Mononuclear cell (primary cell): ENCODE results near the gene MYO1D. TPM values are rescaled to one million over a fixed set of nuclear protein-coding genes. Genes with fewer than 3 reads are reported as not detected.
"Not testable (repeated sequence)": the region's sequence is repeated elsewhere in the genome, so short reads cannot be mapped to it uniquely, and the experiment has no call there.

Experiments used
- H3K27me3 ChIP-seq: 2 replicates; pipeline ENCODE4 v1.6.0; 2011; ENCODE audit warnings: low read length, control low read depth; ENCODE audit not compliant: insufficient read depth
- H3K4me1 ChIP-seq: 2 replicates; pipeline ENCODE4 v1.5.1; 2011; ENCODE audit warnings: mild to moderate bottlenecking, low read length, control low read depth; ENCODE audit not compliant: insufficient read depth
- H3K4me3 ChIP-seq: 2 replicates; pipeline ENCODE4 v1.5.1; 2011; ENCODE audit warnings: mild to moderate bottlenecking, low read length, moderate library complexity
- H3K9me3 ChIP-seq: 2 replicates; pipeline ENCODE4 v1.5.1; 2011; ENCODE audit warnings: low read depth, mild to moderate bottlenecking, control low read depth, low read length
- total RNA-seq: library from RNA; depleted of rRNA; stranded (reverse); fragments of >200 nt; gene quantifications from one replicate; pipeline ENCODE4 v1.2.3, GENCODE V29; 2012

The MYO1D gene
- total RNA-seq, 1 donor, result 5.7 TPM

DNA sequence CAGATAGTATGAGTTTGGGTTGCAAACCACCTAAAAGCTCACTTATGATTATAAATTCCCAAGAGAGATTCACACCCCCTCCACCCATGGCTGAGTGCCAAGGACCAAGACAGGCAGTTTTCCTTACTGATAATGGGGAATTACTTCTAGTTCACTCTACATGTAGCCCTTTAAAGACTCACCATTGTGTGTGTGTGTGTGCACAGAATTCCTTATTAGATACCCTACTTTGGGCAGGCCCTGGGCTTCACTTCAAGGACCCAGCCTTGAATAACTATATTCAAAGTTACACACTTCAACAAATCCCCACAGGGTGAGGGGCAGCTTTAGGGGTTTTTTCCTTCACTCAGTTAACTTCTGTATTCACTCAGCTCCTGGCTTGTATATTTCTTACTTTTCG, 143.5 kb downstream of the MYO1D start:
- Histone ChIP-seq H3K4me3 (no peak overlapping the region), H3K9me3 (no peaks in the 10 kb centered on the region), H3K27me3 (no peaks in the 10 kb centered on the region), H3K4me1 (no peaks in the 10 kb centered on the region)

GRCh38 chr17:32732900-32733299, 144.0 kb downstream of the MYO1D start:
- no peaks in the 10 kb centered on the region for H3K4me1 ChIP-seq
- H3K9me3 ChIP-seq, result no peaks in the 10 kb centered on the region
- no peaks in the 10 kb centered on the region for H3K27me3 ChIP-seq
- no peak overlapping the region for H3K4me3 ChIP-seq

DNA sequence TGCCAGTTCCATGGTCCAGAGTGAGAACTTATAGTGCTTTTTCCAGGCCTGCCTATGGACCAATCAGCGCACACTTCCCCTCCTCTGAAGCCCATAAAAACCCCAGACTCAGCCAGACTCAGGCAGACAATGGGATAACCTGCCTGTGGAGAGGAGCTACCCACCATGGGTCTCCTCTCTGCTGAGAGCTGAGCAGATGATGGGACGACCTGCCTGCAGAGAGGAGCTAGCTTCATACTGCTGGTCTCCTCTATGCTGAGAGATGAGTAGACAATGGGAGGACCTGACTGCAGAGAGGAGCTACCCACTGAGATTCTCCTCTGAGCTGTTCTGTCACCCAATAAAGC, 144.7 kb downstream of the MYO1D start:
- Histone ChIP-seq H3K27me3 (no peaks in the 10 kb centered on the region), H3K4me3 (no peak overlapping the region), H3K9me3 (no peaks in the 10 kb centered on the region), H3K4me1 (no peaks in the 10 kb centered on the region)

DNA sequence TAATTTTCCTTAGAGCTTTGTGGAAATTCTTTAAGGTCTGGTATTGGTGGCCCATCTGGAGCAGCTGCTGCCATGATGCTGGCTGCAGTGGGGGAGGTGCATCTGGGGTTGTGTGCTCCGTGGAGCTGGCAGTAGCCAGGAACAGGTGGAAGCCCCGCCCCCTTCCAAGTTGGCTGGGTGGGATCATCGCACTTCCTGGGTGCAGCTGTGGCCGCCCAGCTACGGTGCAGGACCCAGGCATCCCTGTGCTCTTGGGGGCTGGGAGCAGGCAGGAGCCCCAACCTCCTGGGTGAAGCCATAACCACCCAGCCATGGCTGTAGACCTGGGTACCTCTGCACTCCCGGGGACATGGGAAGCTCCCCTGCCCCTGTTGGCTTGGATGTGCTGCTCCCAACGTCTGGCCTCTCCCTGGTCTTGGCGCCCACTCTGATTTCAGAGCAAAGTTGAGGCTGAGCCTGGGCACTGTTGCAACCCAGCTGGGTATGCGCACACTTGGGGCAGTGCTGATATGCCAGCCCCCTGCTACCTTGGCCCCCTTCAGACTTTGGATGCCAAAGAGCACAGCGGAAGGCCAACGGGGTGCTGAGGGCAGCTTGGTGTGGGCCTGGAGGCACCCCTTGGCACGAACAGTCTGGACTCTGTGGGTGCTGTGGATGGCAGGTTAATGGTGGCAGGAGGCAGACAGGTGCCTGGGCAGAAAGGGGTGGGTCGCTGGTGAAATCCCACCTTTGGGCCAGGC, 145.2 kb downstream of the MYO1D start:
- H3K4me3 ChIP-seq, result no peak overlapping the region

GRCh38 chr17:32727681-32728080, 149.2 kb downstream of the MYO1D start:
- no peaks in the 10 kb centered on the region for H3K9me3 ChIP-seq
- H3K4me1 ChIP-seq, result no peaks in the 10 kb centered on the region

More for the DNA sequence above, 145.2 kb downstream of the MYO1D start:
- Histone ChIP-seq H3K4me1 (no peaks in the 10 kb centered on the region), H3K27me3 (no peaks in the 10 kb centered on the region), H3K9me3 (no peaks in the 10 kb centered on the region)

DNA sequence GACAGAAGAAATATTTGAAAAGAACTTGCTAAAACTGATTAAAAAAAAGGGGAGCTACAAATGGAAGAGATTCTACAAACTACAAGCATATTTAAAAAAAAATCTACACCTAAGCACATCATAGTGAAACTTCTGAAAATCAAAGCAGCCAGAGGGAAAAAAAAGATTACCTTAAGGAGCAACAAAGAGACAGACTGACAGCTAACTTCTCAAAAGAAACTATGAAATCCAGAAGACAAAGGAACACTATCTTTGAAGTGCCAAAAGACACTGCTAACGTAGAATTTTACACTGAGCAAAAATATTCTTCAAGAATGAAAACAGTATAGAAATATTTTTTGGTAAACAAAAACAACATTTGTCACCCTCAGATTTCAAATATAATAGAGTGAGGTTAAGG, 151.2 kb downstream of the MYO1D start:
- Histone ChIP-seq H3K9me3 (no peaks in the 10 kb centered on the region), H3K4me1 (no peaks in the 10 kb centered on the region), H3K4me3 (no peak overlapping the region), H3K27me3 (no peaks in the 10 kb centered on the region)

More at GRCh38 chr17:32727681-32728080, 149.2 kb downstream of the MYO1D start:
- Histone ChIP-seq H3K27me3 (no peaks in the 10 kb centered on the region), H3K4me3 (no peak overlapping the region)

GRCh38 chr17:32723310-32723955, 153.5 kb downstream of the MYO1D start:
- no peaks in the 10 kb centered on the region for H3K4me1 ChIP-seq
- no peaks in the 10 kb centered on the region for H3K27me3 ChIP-seq
- H3K4me3 ChIP-seq, result no peak overlapping the region
- H3K9me3 ChIP-seq, result no peaks in the 10 kb centered on the region

DNA sequence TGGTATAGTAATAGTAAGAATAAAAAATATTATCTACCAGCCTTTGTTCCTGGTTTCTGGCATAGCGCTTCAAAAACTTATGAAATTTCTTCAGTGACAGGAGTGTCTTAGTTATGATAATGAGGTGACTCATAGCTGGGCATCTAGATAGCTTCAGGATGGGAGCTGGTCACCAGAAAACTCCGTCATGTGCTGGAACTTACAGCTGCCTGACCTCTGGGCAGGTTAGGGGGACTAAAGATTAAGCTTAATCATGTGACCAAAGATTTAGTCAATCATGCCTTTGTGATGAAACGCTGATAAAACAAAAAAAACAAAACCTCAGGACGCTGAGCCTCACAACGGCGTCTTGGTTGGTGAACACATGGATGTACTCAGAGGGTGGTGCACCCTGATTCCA, 154.2 kb downstream of the MYO1D start:
- no peak overlapping the region for H3K4me3 ChIP-seq
- no peaks in the 10 kb centered on the region for H3K27me3 ChIP-seq
- H3K4me1 ChIP-seq, result no peaks in the 10 kb centered on the region
- no peaks in the 10 kb centered on the region for H3K9me3 ChIP-seq

DNA sequence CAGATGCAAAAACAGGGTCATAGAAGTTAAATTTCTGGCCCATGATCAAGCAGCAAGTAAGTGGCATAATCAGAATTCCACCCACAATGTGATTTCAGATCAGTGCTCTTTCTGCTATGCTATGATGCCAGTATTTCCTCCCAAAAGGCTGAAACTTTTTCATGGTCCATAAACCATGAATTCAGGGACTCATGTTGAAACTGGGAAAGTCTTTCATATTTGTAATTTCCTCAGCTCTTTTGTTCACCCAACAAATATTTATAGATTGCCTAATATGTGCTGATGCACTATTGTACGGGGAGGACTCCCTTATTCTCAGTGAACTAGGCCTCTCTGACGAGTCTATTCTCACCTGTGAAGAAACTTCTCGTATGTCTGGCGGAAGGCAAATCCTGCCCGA, 156.3 kb downstream of the MYO1D start:
- H3K4me1 ChIP-seq, result no peaks in the 10 kb centered on the region
- no peaks in the 10 kb centered on the region for H3K27me3 ChIP-seq
- H3K4me3 ChIP-seq, result no peak overlapping the region
- no peaks in the 10 kb centered on the region for H3K9me3 ChIP-seq

DNA sequence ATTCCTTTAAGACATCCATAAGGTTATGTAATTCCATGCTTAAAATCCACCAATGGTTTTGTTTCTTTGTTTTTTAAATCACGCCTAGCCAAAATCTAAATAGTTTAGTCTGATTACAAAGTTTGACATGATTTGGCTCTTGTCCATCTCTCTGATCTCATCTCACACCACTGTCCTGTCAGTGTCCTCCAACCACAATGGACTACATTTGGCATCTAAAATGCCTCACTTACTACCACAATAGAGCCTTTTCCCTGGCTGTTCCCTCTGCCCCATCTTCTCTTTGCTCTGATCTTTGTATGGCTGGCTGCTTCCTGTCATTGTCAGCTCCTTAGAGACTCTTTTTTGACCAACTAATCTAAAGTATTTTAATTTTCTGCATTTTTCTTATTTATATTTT, 157.2 kb downstream of the MYO1D start:
- Histone ChIP-seq H3K9me3 (no peaks in the 10 kb centered on the region), H3K4me3 (no peak overlapping the region), H3K4me1 (no peaks in the 10 kb centered on the region), H3K27me3 (no peaks in the 10 kb centered on the region)

DNA sequence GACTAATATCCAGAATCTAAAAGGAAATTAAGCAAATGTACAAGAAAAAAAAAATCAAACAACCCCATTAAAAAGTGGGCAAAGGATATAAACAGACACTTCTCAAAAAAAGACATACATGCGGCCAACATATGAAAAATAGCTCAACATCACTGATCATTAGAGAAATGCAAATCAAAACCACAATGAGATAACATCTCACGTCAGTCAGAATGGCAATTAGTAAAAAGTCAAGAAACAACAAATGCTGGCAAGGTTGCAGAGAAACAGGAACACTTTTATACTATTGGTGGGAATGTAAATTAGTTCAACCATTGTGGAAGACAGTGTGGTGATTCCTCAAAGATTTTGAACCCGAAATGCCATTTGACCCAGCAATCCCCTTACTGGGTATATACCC, 162.0 kb downstream of the MYO1D start:
- H3K9me3 ChIP-seq, H3K4me1 ChIP-seq, H3K27me3 ChIP-seq, H3K4me3 ChIP-seq: not testable (repeated sequence)

DNA sequence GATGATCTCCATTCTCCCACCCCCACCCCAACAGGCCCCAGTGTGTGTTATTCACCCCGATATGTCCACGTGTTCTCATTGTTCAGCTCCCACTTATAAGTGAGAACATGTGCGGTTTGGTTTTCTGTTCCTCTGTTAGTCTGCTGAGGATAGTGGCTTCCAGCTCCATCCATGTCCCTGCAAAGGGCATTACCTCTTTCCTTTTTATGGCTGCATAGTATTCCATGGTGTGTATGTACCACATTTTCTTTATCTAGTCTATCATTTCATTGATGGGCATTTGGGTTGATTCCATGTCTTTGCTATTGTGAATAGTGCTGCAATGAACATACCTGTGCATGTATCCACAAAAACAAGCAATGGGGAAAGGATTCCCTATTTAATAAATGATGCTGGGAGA, 162.7 kb downstream of the MYO1D start:
- H3K9me3 ChIP-seq, H3K4me1 ChIP-seq, H3K27me3 ChIP-seq, H3K4me3 ChIP-seq: not testable (repeated sequence)

DNA sequence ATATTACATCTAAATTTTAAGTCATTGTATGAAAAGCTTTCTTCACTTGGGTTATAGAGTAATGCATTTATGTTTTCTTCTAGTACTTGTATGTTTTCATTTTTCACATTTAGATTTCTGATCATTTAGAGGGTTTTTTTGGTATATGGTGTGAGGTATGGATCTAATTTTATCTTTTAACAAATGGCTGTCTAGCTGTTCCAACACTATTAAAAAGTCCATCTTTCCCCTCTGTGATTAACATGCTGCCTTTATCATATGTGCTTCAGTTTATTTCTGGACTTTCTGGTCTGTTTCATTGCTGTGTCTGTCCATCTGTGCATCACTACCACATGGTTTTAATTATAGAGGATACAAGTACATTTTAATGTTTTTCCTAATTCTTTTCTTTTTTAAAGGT, 163.8 kb downstream of the MYO1D start:
- H3K9me3 ChIP-seq, result no peaks in the 10 kb centered on the region
- H3K4me1 ChIP-seq, result no peaks in the 10 kb centered on the region
- H3K27me3 ChIP-seq, result no peaks in the 10 kb centered on the region
- H3K4me3 ChIP-seq, result no peak overlapping the region

GRCh38 chr17:32709562-32709961, 167.4 kb downstream of the MYO1D start:
- Histone ChIP-seq H3K27me3 (no peaks in the 10 kb centered on the region), H3K4me1 (no peaks in the 10 kb centered on the region), H3K9me3 (no peaks in the 10 kb centered on the region), H3K4me3 (no peak overlapping the region)

DNA sequence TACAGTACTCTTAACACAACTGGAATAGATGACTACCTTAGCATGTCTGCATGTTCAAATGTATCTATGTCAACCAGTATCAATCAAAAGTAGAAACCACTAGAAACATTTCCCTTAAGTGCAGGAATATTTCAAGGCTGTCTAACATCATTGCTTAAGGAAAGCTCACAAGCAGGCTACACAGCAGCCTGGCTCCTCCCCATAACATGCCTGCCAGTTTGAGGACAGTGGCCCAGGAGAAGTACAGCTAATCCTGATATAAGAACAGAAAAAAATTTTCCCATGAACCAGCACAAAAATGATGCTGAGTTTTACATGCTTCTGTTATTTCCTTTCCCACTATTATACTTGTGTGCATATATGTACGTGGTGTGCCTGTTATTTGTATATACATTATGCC, 175.1 kb downstream of the MYO1D start:
- no peaks in the 10 kb centered on the region for H3K4me1 ChIP-seq
- H3K27me3 ChIP-seq, result no peaks in the 10 kb centered on the region
- H3K9me3 ChIP-seq, result no peaks in the 10 kb centered on the region
- H3K4me3 ChIP-seq, result no peak overlapping the region

DNA sequence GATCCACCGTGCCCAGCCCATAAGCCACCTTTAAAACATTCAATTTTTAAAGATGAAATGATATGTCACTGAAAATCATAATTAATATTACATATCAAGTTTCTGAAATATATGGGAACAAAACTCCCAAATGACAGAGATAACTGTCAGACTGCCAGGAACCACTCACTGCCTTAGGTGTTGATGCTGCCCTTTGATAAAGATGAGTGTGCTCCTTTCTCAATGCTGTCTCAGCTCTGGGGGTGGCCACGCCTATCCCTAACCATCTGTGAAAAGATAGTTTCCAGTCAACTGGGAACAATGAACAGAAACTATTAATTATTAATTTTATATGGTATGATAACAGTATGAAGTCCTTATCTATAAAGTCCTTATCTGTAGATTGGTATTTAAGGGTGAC, 177.7 kb downstream of the MYO1D start:
- H3K27me3 ChIP-seq, result no peaks in the 10 kb centered on the region
- no peaks in the 10 kb centered on the region for H3K4me1 ChIP-seq

More for the DNA sequence above, 177.7 kb downstream of the MYO1D start:
- Histone ChIP-seq H3K4me3 (no peak overlapping the region), H3K9me3 (no peaks in the 10 kb centered on the region)
